Neural progenitor cell (in vitro differentiated cells): ENCODE data around the gene UBAC1. TPM values are rescaled to one million over a fixed set of nuclear protein-coding genes. Genes with fewer than 3 reads are reported as not detected.
A peak's percentile ranks its signal among the peaks of the same experiment; 100 is the strongest.

Experiments
- DNase-seq: peaks from one replicate; pipeline ENCODE4 v3.0.0-alpha.2; 2016; ENCODE audit warnings: low spot score
- H2AFZ ChIP-seq: fragments of 200-600 bp; sonication (generic); replicated peaks from 2 replicates; pipeline ENCODE4 v1.6.1; 2016; ENCODE audit warnings: antibody characterized with exemption
- H3F3A ChIP-seq: fragments of 200-600 bp; sonication (generic); 2 replicates; pipeline ENCODE4 v1.6.1; 2016; ENCODE audit warnings: antibody characterized with exemption, low read depth
- H3K27ac ChIP-seq: fragments of 200-600 bp; sonication (generic); 2 replicates; pipeline ENCODE4 v1.5.1; 2016; ENCODE audit warnings: mild to moderate bottlenecking
- H3K27me3 ChIP-seq: fragments of 200-600 bp; sonication (generic); 2 replicates; pipeline ENCODE4 v1.6.1; 2016; ENCODE audit warnings: mild to moderate bottlenecking, moderate library complexity
- H3K36me3 ChIP-seq: fragments of 200-600 bp; sonication (generic); 2 replicates; pipeline ENCODE4 v1.5.1; 2016
- H3K4me1 ChIP-seq: fragments of 200-600 bp; sonication (generic); 2 replicates; pipeline ENCODE4 v1.6.1; 2016; ENCODE audit warnings: mixed run types
- H3K4me2 ChIP-seq: fragments of 200-600 bp; sonication (generic); 2 replicates; pipeline ENCODE4 v1.6.1; 2016
- H3K4me3 ChIP-seq: fragments of 200-600 bp; sonication (generic); 2 replicates; pipeline ENCODE4 v1.5.1; 2016
- H3K79me2 ChIP-seq: fragments of 200-600 bp; sonication (generic); 2 replicates; pipeline ENCODE4 v1.6.1; 2016; ENCODE audit warnings: low read depth
- H3K9ac ChIP-seq: fragments of 200-600 bp; sonication (generic); 2 replicates; pipeline ENCODE4 v1.6.1; 2016
- H3K9me3 ChIP-seq: fragments of 200-600 bp; sonication (generic); 2 replicates; pipeline ENCODE4 v1.5.1; 2016; ENCODE audit warnings: low read depth
- H4K20me1 ChIP-seq: fragments of 200-600 bp; sonication (generic); 2 replicates; pipeline ENCODE4 v1.6.1; 2016; ENCODE audit warnings: low read depth
- H3K27ac Mint-ChIP-seq: 3 replicates; pipeline ENCODE4 v1.8.0; 2021; ENCODE audit warnings: mixed read lengths
- H3K27me3 Mint-ChIP-seq: 2 replicates; pipeline ENCODE4 v1.8.0; 2022; ENCODE audit warnings: low read depth, mild to moderate bottlenecking, inconsistent platforms, moderate library complexity, mixed read lengths; ENCODE audit not compliant: insufficient read depth
- H3K36me3 Mint-ChIP-seq: 3 replicates; pipeline ENCODE4 v1.8.0; 2021; ENCODE audit warnings: mixed read lengths
- H3K4me1 Mint-ChIP-seq: 3 replicates; pipeline ENCODE4 v1.8.0; 2021; ENCODE audit warnings: mixed read lengths
- H3K4me3 Mint-ChIP-seq: 3 replicates; pipeline ENCODE4 v1.8.0; 2021; ENCODE audit warnings: mild to moderate bottlenecking, moderate library complexity, mixed read lengths
- H3K9me3 Mint-ChIP-seq: 3 replicates; pipeline ENCODE4 v1.8.0; 2020; ENCODE audit warnings: mixed read lengths
- EZH2 ChIP-seq: fragments of 200-600 bp; sonication (generic); IDR thresholded peaks from 2 replicates; pipeline ENCODE4 v1.6.1; 2017; ENCODE audit warnings: antibody characterized with exemption, mild to moderate bottlenecking, moderate library complexity
- EZH2phosphoT487 ChIP-seq: fragments of 200-600 bp; sonication (generic); IDR thresholded peaks from 2 replicates; pipeline ENCODE4 v1.6.1; 2017; ENCODE audit warnings: antibody characterized with exemption
- total RNA-seq: library from RNA; depleted of rRNA; stranded (reverse); fragments of >200 nt; gene quantifications from 2 replicates; pipeline ENCODE4 v1.2.3, GENCODE V29; 2015; ENCODE audit warnings: low replicate concordance
- TF ChIP-seq, protein P1 (sequence below): fragments of 200-600 bp; sonication (generic); IDR thresholded peaks from 2 replicates; pipeline ENCODE4 v1.5.1; 2017; ENCODE audit warnings: antibody characterized with exemption, mild to moderate bottlenecking

Gene UBAC1
- total RNA-seq, 1 donor from 2014 or later = 66.0 TPM

DNA sequence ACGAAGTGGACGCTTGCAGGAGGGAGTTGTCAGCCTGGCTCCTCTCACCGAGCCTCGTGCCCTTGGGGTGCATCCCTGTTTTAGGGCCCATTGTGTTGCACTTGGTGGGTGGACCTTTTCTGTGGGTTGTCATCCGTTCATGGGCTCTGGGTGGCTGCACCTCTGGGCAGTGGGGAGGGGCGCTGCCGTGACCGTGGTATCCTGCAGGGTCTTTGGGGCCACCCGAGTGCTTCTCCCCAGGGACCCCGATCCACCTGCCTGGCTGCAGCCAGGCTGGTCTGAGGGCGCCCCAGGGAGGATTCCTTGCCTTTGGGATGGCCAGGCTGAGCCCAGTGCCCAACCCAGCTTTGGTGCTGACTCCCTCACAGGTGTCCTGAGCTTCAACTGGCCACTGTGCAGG lies 41.0 kb upstream of the UBAC1 start:
- Mint-ChIP-seq H3K36me3 (no peaks in the 10 kb centered on the region), H3K4me3 (no peak overlapping the region), H3K27ac (peak overlapping the region; percentile 37), H3K4me1 (peaks cover 40% of the 10 kb centered on the region), H3K9me3 (no peaks in the 10 kb centered on the region), H3K27me3 (peaks cover 7% of the 10 kb centered on the region)
- H3K27ac ChIP-seq = no peak overlapping the region
- no peaks in the 10 kb centered on the region for H3K27me3 ChIP-seq
- no peak overlapping the region for H2AFZ ChIP-seq
- no peak overlapping the region for H3K4me2 ChIP-seq
- H3K4me1 ChIP-seq = peaks cover 49% of the 10 kb centered on the region
- no peaks in the 10 kb centered on the region for H3K9me3 ChIP-seq
- H3K79me2 ChIP-seq = no peaks in the 10 kb centered on the region
- no peak for TF ChIP-seq EZH2phosphoT487
- no peak for TF ChIP-seq EZH2
- TF ChIP-seq, protein P1, sequence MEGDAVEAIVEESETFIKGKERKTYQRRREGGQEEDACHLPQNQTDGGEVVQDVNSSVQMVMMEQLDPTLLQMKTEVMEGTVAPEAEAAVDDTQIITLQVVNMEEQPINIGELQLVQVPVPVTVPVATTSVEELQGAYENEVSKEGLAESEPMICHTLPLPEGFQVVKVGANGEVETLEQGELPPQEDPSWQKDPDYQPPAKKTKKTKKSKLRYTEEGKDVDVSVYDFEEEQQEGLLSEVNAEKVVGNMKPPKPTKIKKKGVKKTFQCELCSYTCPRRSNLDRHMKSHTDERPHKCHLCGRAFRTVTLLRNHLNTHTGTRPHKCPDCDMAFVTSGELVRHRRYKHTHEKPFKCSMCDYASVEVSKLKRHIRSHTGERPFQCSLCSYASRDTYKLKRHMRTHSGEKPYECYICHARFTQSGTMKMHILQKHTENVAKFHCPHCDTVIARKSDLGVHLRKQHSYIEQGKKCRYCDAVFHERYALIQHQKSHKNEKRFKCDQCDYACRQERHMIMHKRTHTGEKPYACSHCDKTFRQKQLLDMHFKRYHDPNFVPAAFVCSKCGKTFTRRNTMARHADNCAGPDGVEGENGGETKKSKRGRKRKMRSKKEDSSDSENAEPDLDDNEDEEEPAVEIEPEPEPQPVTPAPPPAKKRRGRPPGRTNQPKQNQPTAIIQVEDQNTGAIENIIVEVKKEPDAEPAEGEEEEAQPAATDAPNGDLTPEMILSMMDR = no peak
- DNase-seq = no peak
- H3K9ac ChIP-seq = no peak overlapping the region
- H3K4me3 ChIP-seq = no peak overlapping the region
- H4K20me1 ChIP-seq = no peaks in the 10 kb centered on the region
- peaks cover 11% of the 10 kb centered on the region for H3F3A ChIP-seq
- no peaks in the 10 kb centered on the region for H3K36me3 ChIP-seq

DNA sequence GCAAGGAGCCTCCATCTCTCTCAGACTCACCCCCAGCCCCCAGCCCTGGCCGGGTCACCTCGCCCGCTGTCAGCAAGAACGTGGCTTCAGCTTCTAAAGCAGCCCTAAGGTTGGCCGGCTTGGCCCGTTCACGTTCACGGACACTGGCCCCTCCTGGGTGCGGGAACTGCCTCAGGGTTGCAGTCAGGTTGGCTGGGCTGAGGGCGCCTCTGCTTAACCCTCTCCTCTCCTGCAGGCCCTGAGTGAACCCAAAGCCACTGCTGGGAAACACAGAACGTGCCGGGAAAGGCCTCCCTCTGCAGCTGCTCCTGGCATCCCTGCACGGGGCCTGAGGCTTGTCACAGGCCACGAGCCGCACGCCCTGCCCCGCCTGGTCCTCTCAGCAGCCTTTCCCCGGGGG lies 40.1 kb upstream of the UBAC1 start:
- TF ChIP-seq EZH2 (no peak), EZH2phosphoT487 (no peak)
- TF ChIP-seq, protein P1 = no peak
- no peak overlapping the region for H3K4me3 Mint-ChIP-seq

DNA sequence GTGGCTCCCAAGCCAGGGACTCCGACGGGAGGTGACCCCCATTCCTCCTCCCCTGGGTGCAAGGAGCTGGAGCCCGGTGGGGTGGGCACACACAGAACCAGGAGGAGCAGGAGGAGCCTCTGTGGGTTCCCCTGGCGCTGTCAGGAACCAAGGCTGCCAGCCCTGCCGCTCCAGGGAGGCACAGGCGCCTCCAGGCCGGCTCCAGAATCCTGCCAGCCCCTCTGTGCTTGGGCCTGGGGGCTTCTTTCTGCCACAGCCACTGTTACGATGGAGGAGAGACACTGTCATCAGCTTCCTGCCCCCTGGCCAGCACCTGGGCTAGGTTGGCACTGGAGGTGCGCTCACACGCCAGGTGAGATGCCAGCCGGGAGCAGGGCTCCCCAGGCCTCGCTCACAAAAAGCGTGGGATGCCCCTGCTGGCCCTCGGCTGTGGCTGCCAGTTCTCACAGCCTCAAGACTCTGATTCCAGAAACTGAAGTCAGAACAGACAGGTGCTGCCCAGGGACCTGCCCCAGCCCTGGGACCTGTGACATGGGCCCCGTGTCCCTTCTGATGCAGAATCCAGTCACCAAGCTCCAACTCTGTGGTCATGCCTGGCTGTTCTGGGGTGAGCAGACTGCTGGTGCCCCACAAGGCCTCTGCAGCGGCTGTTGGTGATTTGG lies 37.4 kb upstream of the UBAC1 start:
- TF ChIP-seq, protein P1 = no peak
- no peak for TF ChIP-seq EZH2
- no peak for TF ChIP-seq EZH2phosphoT487
- H3K9ac ChIP-seq = no peak overlapping the region
- Mint-ChIP-seq H3K27me3 (peaks cover 7% of the 10 kb centered on the region), H3K4me1 (peaks cover 36% of the 10 kb centered on the region), H3K27ac (no peak overlapping the region), H3K36me3 (no peaks in the 10 kb centered on the region), H3K9me3 (no peaks in the 10 kb centered on the region), H3K4me3 (no peak overlapping the region)
- no peak overlapping the region for H3K4me2 ChIP-seq
- H3K36me3 ChIP-seq = no peaks in the 10 kb centered on the region
- H4K20me1 ChIP-seq = no peaks in the 10 kb centered on the region
- H3K4me1 ChIP-seq = peaks cover 22% of the 10 kb centered on the region
- H3K79me2 ChIP-seq = no peaks in the 10 kb centered on the region
- no peaks in the 10 kb centered on the region for H3K27me3 ChIP-seq
- H3F3A ChIP-seq = peaks cover 7% of the 10 kb centered on the region
- H3K4me3 ChIP-seq = no peak overlapping the region
- H2AFZ ChIP-seq = no peak overlapping the region
- no peak for DNase-seq
- H3K9me3 ChIP-seq = no peaks in the 10 kb centered on the region
- H3K27ac ChIP-seq = no peak overlapping the region

More for the DNA sequence above, 40.1 kb upstream of the UBAC1 start:
- H3K4me1 Mint-ChIP-seq = peaks cover 32% of the 10 kb centered on the region
- H3K9me3 ChIP-seq = no peaks in the 10 kb centered on the region
- H3K4me3 ChIP-seq = no peak overlapping the region
- DNase-seq = no peak
- no peaks in the 10 kb centered on the region for H3K9me3 Mint-ChIP-seq
- no peaks in the 10 kb centered on the region for H3K36me3 Mint-ChIP-seq
- no peaks in the 10 kb centered on the region for H3K27me3 ChIP-seq
- no peak overlapping the region for H3K4me2 ChIP-seq
- peaks cover 6% of the 10 kb centered on the region for H3K27me3 Mint-ChIP-seq
- no peak overlapping the region for H3K27ac Mint-ChIP-seq
- peaks cover 1% of the 10 kb centered on the region for H3F3A ChIP-seq
- no peaks in the 10 kb centered on the region for H3K36me3 ChIP-seq
- H3K79me2 ChIP-seq = no peaks in the 10 kb centered on the region
- H3K4me1 ChIP-seq = peaks cover 39% of the 10 kb centered on the region
- no peak overlapping the region for H3K9ac ChIP-seq
- no peak overlapping the region for H2AFZ ChIP-seq
- H4K20me1 ChIP-seq = no peaks in the 10 kb centered on the region
- H3K27ac ChIP-seq = no peak overlapping the region
